Ovary (tissue), 3 donors: Measurements from ENCODE around the gene SPG11.

Experiments
- POLR2A ChIP-seq: fragments of 450-650 bp; IDR thresholded peaks from one replicate; pipeline ENCODE4 v1.6.1; 2017; ENCODE audit warnings: antibody characterized with exemption, mild to moderate bottlenecking, moderate library complexity
- TF ChIP-seq, protein P1 (sequence below), 3 donors: fragments of 450-650 bp in 2 of 3; fragments of 200-600 bp in 1 of 3; IDR thresholded peaks; one replicate each; pipeline versions ENCODE4 v1.5.1 to v1.8.0; 2016 to 2022; ENCODE audit warnings: antibody characterized with exemption in 3 of 3, mild to moderate bottlenecking in 1 of 3
- donor health status: DM: no; HTN: no; CAD: no.

DNA sequence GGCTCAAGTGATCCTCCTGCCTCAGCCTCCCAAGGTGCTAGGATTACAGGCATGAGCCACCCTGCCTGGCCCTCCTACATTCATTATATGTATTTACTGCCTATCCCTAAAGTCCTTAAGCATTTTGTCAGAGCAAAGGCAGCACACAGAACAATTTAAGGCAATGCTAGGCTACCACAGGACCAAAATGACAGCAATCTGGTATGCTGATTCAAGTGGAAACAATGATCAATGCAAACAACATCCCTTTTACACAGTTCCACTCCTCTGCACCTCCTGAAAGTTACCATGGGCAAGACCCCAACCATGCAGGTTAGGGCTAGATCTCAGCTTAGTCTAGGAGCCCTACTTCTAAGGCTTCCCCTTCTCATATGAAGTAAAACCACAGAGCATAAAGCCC is 40.3 kb downstream of the SPG11 start:
- TF ChIP-seq, protein P1, sequence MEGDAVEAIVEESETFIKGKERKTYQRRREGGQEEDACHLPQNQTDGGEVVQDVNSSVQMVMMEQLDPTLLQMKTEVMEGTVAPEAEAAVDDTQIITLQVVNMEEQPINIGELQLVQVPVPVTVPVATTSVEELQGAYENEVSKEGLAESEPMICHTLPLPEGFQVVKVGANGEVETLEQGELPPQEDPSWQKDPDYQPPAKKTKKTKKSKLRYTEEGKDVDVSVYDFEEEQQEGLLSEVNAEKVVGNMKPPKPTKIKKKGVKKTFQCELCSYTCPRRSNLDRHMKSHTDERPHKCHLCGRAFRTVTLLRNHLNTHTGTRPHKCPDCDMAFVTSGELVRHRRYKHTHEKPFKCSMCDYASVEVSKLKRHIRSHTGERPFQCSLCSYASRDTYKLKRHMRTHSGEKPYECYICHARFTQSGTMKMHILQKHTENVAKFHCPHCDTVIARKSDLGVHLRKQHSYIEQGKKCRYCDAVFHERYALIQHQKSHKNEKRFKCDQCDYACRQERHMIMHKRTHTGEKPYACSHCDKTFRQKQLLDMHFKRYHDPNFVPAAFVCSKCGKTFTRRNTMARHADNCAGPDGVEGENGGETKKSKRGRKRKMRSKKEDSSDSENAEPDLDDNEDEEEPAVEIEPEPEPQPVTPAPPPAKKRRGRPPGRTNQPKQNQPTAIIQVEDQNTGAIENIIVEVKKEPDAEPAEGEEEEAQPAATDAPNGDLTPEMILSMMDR (IDR thresholded peaks at IDR 0.05) = no peak
- no peak for TF ChIP-seq POLR2A
